ENCODE measurements around the gene MYH15. TPM values are rescaled to one million over a fixed set of nuclear protein-coding genes. Genes with fewer than 3 reads are reported as not detected.

MYH15 gene
- total and polyA plus RNA-seq, 2 of the 4 experiments (the other 2 are of a cell fraction), result 0.10 to 0.36 TPM

DNA sequence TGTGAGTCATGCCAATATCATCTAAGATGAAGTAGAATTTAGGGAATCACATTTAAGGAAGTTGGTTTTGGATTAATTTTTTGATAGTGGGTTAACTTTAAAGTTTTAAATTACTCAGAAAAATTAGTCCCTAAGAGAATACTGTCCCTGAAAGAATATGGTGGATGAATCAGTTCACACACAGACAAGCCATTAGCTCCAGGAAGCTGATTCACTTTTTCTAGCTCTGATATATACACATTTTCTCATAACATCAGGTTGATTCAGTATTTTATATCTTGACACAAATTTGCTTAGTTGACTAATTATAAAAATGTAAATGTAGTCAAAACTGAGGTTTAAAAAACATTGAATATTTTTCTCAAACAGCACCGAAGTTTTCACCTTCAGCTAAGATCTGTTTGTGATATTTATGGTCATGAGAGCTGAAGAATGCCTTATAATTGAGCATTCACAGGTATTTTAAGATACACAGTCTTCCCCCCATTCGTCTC is 55.1 kb downstream of the MYH15 start:
- Histone ChIP-seq H3K4me1 (ENCODE audit: control insufficient read depth, insufficient read depth, low read length) (peaks cover 2% of the 10 kb centered on the region), H3K4me3 (ENCODE audit: insufficient read depth, low read depth, low read length) (no peak overlapping the region), H3K18ac (ENCODE audit: low read depth, low read length) (peak overlapping the region; percentile 27; the same call in 1 of the 2 replicates), H3K4ac (ENCODE audit: low read depth, low read length) (no peak overlapping the region), H2BK20ac (ENCODE audit: low read depth, low read length) (no peak overlapping the region), H3K14ac (replicated peaks; ENCODE audit: low read depth, low read length) (no peak overlapping the region), H4K5ac (ENCODE audit: low read depth, low read length) (no peak overlapping the region), H3K23ac (ENCODE audit: low read depth, low read length) (no peak overlapping the region), H2AK5ac (ENCODE audit: low read depth, low read length) (no peak overlapping the region), H3K27ac (ENCODE audit: insufficient read depth, low read length) (no peak overlapping the region), H3K4me2 (ENCODE audit: low read depth, low read length) (peak overlapping the region; percentile 30; the same call in 1 of the 2 replicates), H2AK9ac (replicated peaks; ENCODE audit: low read depth, low read length, poor library complexity) (no peak overlapping the region), H2AFZ (replicated peaks; ENCODE audit: low read length, poor library complexity) (no peak overlapping the region), H3K9me3 (ENCODE audit: control insufficient read depth, insufficient read depth, low read length) (no peaks in the 10 kb centered on the region), H2BK120ac (ENCODE audit: low read depth, low read length) (no peak overlapping the region), H2BK5ac (ENCODE audit: low read depth, low read length, poor library complexity, severe bottlenecking) (no peak overlapping the region), H2BK15ac (ENCODE audit: low read depth, low read length) (no peak overlapping the region), H3K9ac (ENCODE audit: low read depth, low read length) (no peak overlapping the region), H3K36me3 (ENCODE audit: control insufficient read depth, insufficient read depth, low read length) (no peaks in the 10 kb centered on the region), H4K8ac (ENCODE audit: low read depth in 2 of 2, low read length in 2 of 2) (no peak overlapping the region), H4K91ac (ENCODE audit: insufficient read depth, low read depth, low read length) (no peak overlapping the region), H3K56ac (ENCODE audit: extremely low read depth, insufficient read depth, low read length) (no peak overlapping the region), H3K27me3 (ENCODE audit: control insufficient read depth, insufficient read depth, low read length) (no peaks in the 10 kb centered on the region), H4K20me1 (ENCODE audit: insufficient read depth, low read length) (no peaks in the 10 kb centered on the region), H3K9me1 (ENCODE audit: insufficient read depth, low read length) (no peaks in the 10 kb centered on the region), H3K79me1 (ENCODE audit: low read depth in 1 of 2, low read length in 2 of 2) (no peaks in the 10 kb centered on the region)
- intact Hi-C loops (cut with micrococcal nuclease), result no loop called here
- TF ChIP-seq BHLHE40 (IDR thresholded peaks at IDR 0.05; ENCODE audit: low read depth, low read length) (no peak), ELK1 (IDR thresholded peaks at IDR 0.05; ENCODE audit: borderline replicate concordance, low read depth, low read length) (no peak), POLR2A (IDR thresholded peaks at IDR 0.05; ENCODE audit: low read depth, low read length) (no peak), RCOR1 (IDR thresholded peaks at IDR 0.05; ENCODE audit: insufficient replicate concordance, low read length) (no peak), FOS (IDR thresholded peaks at IDR 0.05; ENCODE audit: low read depth, low read length) (no peak), MAFK (IDR thresholded peaks at IDR 0.05; ENCODE audit: low read depth, low read length) (peak; percentile 88), CHD1 (IDR thresholded peaks at IDR 0.05; ENCODE audit: low read depth, low read length) (no peak)
- peak; percentile 41 for DNase-seq
- BruUV-seq (replicated peaks), result no TSS peak
- ChIA-PET POLR2A (ENCODE audit: unreplicated experiment) (no interaction called here), CTCF (interaction anchor here (0.9 kb wide), 1 partner anchor 11 kb away, joined by 3 read pairs; no protein-coding TSS in a partner anchor)
- dilution Hi-C loops (cut with HindIII; ENCODE audit: low sequenced_read_pairs, unreplicated experiment), result no loop called here
- WGBS, 2 experiments (ENCODE audit: extremely low coverage in 2 of 2, insufficient read length in 1 of 2), result 67% methylated on average over 1 of the region's 2 CpGs; no CpG with 5 or more reads in 1 of the 2 experiments
- in situ Hi-C loops (cut with MboI; ENCODE audit: low sequenced_read_pairs), result no loop called here
- no peak for ATAC-seq (ENCODE audit: low read depth)

Measured in IMR-90 (cell line).